H9 (cell line): ENCODE measurements around the gene UBQLN3. TPM values are rescaled to one million over a fixed set of nuclear protein-coding genes. Genes with fewer than 3 reads are reported as not detected.

Experiments
- DNase-seq: peaks from one replicate; pipeline ENCODE4 v3.0.0-alpha.2; 2017
- H2AFZ ChIP-seq: one replicate; pipeline ENCODE4 v1.6.1; 2013; ENCODE audit warnings: mild to moderate bottlenecking, low read length, control low read depth, moderate library complexity
- H2AK5ac ChIP-seq: 2 replicates; pipeline ENCODE4 v1.6.1; 2013; ENCODE audit warnings: low read length, control low read depth, mixed read lengths; ENCODE audit not compliant: insufficient read length
- H2BK120ac ChIP-seq: one replicate; pipeline ENCODE4 v1.6.1; 2013; ENCODE audit warnings: low read depth, mild to moderate bottlenecking, low read length, control low read depth, inconsistent platforms; ENCODE audit not compliant: poor library complexity, severe bottlenecking
- H2BK12ac ChIP-seq: 2 replicates; pipeline ENCODE4 v1.6.1; 2013; ENCODE audit warnings: low read length, control low read depth, mixed read lengths, low read depth; ENCODE audit not compliant: insufficient read length
- H2BK15ac ChIP-seq: 2 replicates; pipeline ENCODE4 v1.6.1; 2013; ENCODE audit warnings: low read depth, low read length, control low read depth
- H2BK20ac ChIP-seq: one replicate; pipeline ENCODE4 v1.6.1; 2013; ENCODE audit warnings: low read depth, mild to moderate bottlenecking, low read length, control low read depth, inconsistent platforms; ENCODE audit not compliant: poor library complexity, severe bottlenecking
- H2BK5ac ChIP-seq: 2 replicates; pipeline ENCODE4 v1.6.1; 2013; ENCODE audit warnings: low read length, control low read depth, mixed read lengths; ENCODE audit not compliant: insufficient read length
- H3K14ac ChIP-seq: 2 replicates; pipeline ENCODE4 v1.6.1; 2013; ENCODE audit warnings: low read length, control low read depth; ENCODE audit not compliant: insufficient read depth
- H3K18ac ChIP-seq: 2 replicates; pipeline ENCODE4 v1.6.1; 2013; ENCODE audit warnings: low read depth, mild to moderate bottlenecking, mixed read lengths, low read length, control low read depth; ENCODE audit not compliant: insufficient read length
- H3K23ac ChIP-seq: 2 replicates; pipeline ENCODE4 v1.6.1; 2013; ENCODE audit warnings: low read length, control low read depth, mixed read lengths, low read depth; ENCODE audit not compliant: insufficient read length
- H3K23me2 ChIP-seq: 2 replicates; pipeline ENCODE4 v1.6.1; 2013; ENCODE audit warnings: low read depth, mild to moderate bottlenecking, mixed read lengths, low read length, control low read depth; ENCODE audit not compliant: insufficient read length, poor library complexity, severe bottlenecking
- H3K27ac ChIP-seq: 2 replicates; pipeline ENCODE4 v1.5.1; 2013; ENCODE audit warnings: low read length, control low read depth, mixed read lengths, low read depth; ENCODE audit not compliant: insufficient read length
- H3K27me3 ChIP-seq: 2 replicates; pipeline ENCODE4 v1.6.1; 2013; ENCODE audit warnings: low read length, control low read depth, inconsistent platforms; ENCODE audit not compliant: insufficient read depth
- H3K4ac ChIP-seq: 2 replicates; pipeline ENCODE4 v1.6.1; 2013; ENCODE audit warnings: low read depth, mild to moderate bottlenecking, control low read depth, inconsistent platforms, low read length, moderate library complexity
- H3K4me1 ChIP-seq: 2 replicates; pipeline ENCODE4 v1.6.1; 2013; ENCODE audit warnings: low read length, control low read depth, inconsistent platforms; ENCODE audit not compliant: insufficient read depth
- H3K4me2 ChIP-seq: 2 replicates; pipeline ENCODE4 v1.6.1; 2013; ENCODE audit warnings: low read length, control low read depth, mixed read lengths; ENCODE audit not compliant: insufficient read length, insufficient read depth
- H3K56ac ChIP-seq: 2 replicates; pipeline ENCODE4 v1.6.1; 2013; ENCODE audit warnings: low read depth, mild to moderate bottlenecking, mixed read lengths, low read length, control low read depth; ENCODE audit not compliant: insufficient read length
- H3K79me1 ChIP-seq: 2 replicates; pipeline ENCODE4 v1.6.1; 2013; ENCODE audit warnings: low read depth, mild to moderate bottlenecking, moderate library complexity, low read length, control low read depth, inconsistent platforms; ENCODE audit not compliant: insufficient read depth, poor library complexity, severe bottlenecking
- H3K79me2 ChIP-seq: 2 replicates; pipeline ENCODE4 v1.6.1; 2013; ENCODE audit warnings: low read length, control low read depth, inconsistent platforms; ENCODE audit not compliant: insufficient read depth
- H3K9ac ChIP-seq: 2 replicates; pipeline ENCODE4 v1.6.1; 2013; ENCODE audit warnings: low read length, control low read depth, mixed read lengths; ENCODE audit not compliant: insufficient read length; ENCODE audit errors: extremely low read depth
- H3K9me3 ChIP-seq: one replicate; pipeline ENCODE4 v1.6.1; 2013; ENCODE audit warnings: low read depth, low read length, inconsistent platforms; ENCODE audit not compliant: control insufficient read depth
- H3T11ph ChIP-seq: one replicate; pipeline ENCODE4 v1.6.1; 2013; ENCODE audit warnings: mild to moderate bottlenecking, low read length, control low read depth, inconsistent platforms
- H4K20me1 ChIP-seq: one replicate; pipeline ENCODE4 v1.6.1; 2013; ENCODE audit not compliant: control insufficient read depth, insufficient read length, insufficient read depth
- H4K5ac ChIP-seq: 2 replicates; pipeline ENCODE4 v1.6.1; 2013; ENCODE audit warnings: low read depth, mild to moderate bottlenecking, mixed read lengths, low read length, control low read depth; ENCODE audit not compliant: insufficient read length
- H4K8ac ChIP-seq: replicated peaks from 2 replicates; pipeline ENCODE4 v1.6.1; 2013; ENCODE audit warnings: low read length, control low read depth, mixed read lengths, low read depth; ENCODE audit not compliant: insufficient read length
- H4K91ac ChIP-seq: 2 replicates; pipeline ENCODE4 v1.6.1; 2013; ENCODE audit warnings: low read depth, mild to moderate bottlenecking, moderate library complexity, mixed read lengths, low read length, control low read depth; ENCODE audit not compliant: insufficient read length
- H3K27ac Mint-ChIP-seq, 3 experiments: 2 replicates in 2 of 3; 3 replicates in 1 of 3; pipeline ENCODE4 v1.8.0; 2020 to 2021; ENCODE audit warnings: mixed read lengths in 3 of 3, mild to moderate bottlenecking in 1 of 3, moderate library complexity in 1 of 3
- H3K27me3 Mint-ChIP-seq: 2 replicates; pipeline ENCODE4 v1.8.0; 2021; ENCODE audit warnings: low read depth, mild to moderate bottlenecking, moderate library complexity, mixed read lengths
- H3K36me3 Mint-ChIP-seq, 3 experiments: 2 replicates in 2 of 3; 3 replicates in 1 of 3; pipeline ENCODE4 v1.8.0; 2020 to 2021; ENCODE audit warnings: low read depth in 3 of 3, mixed read lengths in 3 of 3; ENCODE audit not compliant: insufficient read depth in 1 of 3
- H3K4me1 Mint-ChIP-seq, 2 experiments: 2 replicates each; pipeline ENCODE4 v1.8.0; 2020; ENCODE audit warnings: mixed read lengths in 2 of 2
- H3K4me3 Mint-ChIP-seq, 2 experiments: 2 replicates in 1 of 2; 3 replicates in 1 of 2; pipeline ENCODE4 v1.8.0; 2020 to 2021; ENCODE audit warnings: mild to moderate bottlenecking in 2 of 2, mixed read lengths in 2 of 2, moderate library complexity in 1 of 2
- H3K9me3 Mint-ChIP-seq, 2 experiments: 2 replicates in 1 of 2; 3 replicates in 1 of 2; pipeline ENCODE4 v1.8.0; 2020; ENCODE audit warnings: mild to moderate bottlenecking in 2 of 2, mixed read lengths in 2 of 2, moderate library complexity in 1 of 2
- CTCF ChIP-seq: fragments of 200-600 bp; sonication (generic); conservative IDR thresholded peaks from 3 replicates; pipeline ENCODE4 v1.8.0; 2021; ENCODE audit warnings: antibody characterized with exemption, mild to moderate bottlenecking
- total RNA-seq: library from RNA; stranded (reverse); gene quantifications from 2 replicates; pipeline ENCODE4 v1.2.1, GENCODE V29; 2021

Gene UBQLN3
- total RNA-seq, 1 experiment from 2014 or later: not detected

GRCh38 chr11:5488385-5488784 lies 21.4 kb downstream of the UBQLN3 start, which contains the start of gene OR52D1:
Gene OR52D1, plus strand, starts transcription at chr11:5488685. Its CDS starts 22 bp downstream, at chr11:5488707.
- Histone ChIP-seq H3K4ac (no peak within 1 kb of the TSS), H3K79me1 (no peaks in the 10 kb centered on the region), H3K27me3 (no peaks in the 10 kb centered on the region), H4K20me1 (no peaks in the 10 kb centered on the region), H4K91ac (no peak within 1 kb of the TSS), H3K79me2 (no peaks in the 10 kb centered on the region), H2BK12ac (no peak within 1 kb of the TSS), H3K23me2 (no peaks in the 10 kb centered on the region), H2BK15ac (no peak within 1 kb of the TSS), H2BK120ac (no peak within 1 kb of the TSS), H3K27ac (no peak within 1 kb of the TSS), H3K4me1 (no peaks in the 10 kb centered on the region), H4K8ac (no peak within 1 kb of the TSS), H2AK5ac (no peak within 1 kb of the TSS), H2BK5ac (no peak within 1 kb of the TSS), H3K23ac (no peak within 1 kb of the TSS), H3K9me3 (no peaks in the 10 kb centered on the region), H3K4me2 (no peak within 1 kb of the TSS), H3K14ac (no peak within 1 kb of the TSS), H3K56ac (no peak within 1 kb of the TSS), H3K9ac (no peak within 1 kb of the TSS), H3K18ac (no peak within 1 kb of the TSS), H2BK20ac (no peak within 1 kb of the TSS), H2AFZ (no peak within 1 kb of the TSS), H3T11ph (no peak within 1 kb of the TSS), H4K5ac (no peak within 1 kb of the TSS)
- no peak for DNase-seq
- Mint-ChIP-seq H3K27me3 (no peaks in the 10 kb centered on the region), H3K9me3 (no peaks in the 10 kb centered on the region), H3K4me3 (no peak within 1 kb of the TSS), H3K27ac (no peak within 1 kb of the TSS), H3K4me1 (peaks cover 0 to 3% of the 10 kb centered on the region in 2 experiments; a peak in 1 of 4 replicates), H3K36me3 (no peaks in the 10 kb centered on the region)
- no peak for TF ChIP-seq CTCF
